ENCODE measurements around the gene HEXA.

HEXA gene

DNA sequence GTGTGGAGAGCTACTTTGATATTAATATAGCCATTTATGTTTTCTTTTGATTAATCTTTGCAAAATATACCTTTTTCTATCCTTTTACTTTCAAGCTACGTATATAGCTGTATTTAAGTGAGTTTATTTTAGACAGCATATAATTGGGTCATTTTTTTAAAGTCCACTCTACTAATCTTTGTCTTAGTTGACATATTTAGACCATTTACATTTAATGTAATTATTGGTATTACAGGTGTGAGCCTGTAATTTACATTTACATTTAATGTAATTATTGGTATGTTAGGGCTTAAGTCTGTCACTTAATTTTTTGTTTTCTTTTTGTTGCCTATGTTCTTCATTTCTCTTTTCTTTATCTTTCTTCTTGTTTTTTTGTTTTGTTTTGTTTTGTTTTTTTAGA lies 52.1 kb downstream of the HEXA start:
- in situ Hi-C loops (cut with MboI; ENCODE audit: low sequenced_read_pairs) = no loop called here

DNA sequence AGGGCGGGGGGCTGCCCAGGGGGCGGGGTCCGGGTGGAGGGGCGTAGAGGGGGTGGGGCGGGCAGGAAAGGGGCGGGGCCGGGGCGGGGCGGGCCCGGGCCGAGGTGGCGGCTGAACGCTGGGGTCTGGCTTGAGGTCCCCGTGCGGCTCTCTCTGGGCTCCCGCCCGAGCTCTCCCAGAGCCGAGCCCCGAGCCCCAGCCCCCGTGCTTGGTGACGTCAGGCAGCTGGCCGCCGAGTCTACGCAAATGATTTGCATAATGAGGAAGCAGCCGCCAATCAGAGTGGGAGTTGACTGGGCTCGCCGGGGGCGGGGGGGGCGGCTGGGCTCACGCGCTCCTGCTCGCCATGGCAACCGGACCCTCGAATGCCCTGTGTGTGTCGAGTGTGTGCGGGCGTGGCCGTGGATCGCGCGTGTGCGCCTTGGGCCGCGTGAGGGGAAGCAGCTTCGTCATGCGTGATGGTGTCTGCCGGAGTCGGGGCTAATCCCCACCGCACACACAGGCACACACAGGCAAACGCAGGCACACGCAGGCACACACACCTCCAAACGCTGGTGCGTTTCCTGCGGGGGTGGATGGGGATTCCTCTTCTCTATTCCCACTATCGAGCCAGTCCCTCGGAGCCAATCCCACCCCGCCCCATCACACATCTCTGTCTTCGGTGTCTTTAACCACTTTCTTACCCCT lies 55.7 kb downstream of the HEXA start, which contains the start of gene CELF6:
Gene CELF6, minus strand, starts transcription at position 173 of the 687 bp plus-strand sequence. CDS start 283 bp downstream, outside the sequence.
- in situ Hi-C loops (cut with MboI; ENCODE audit: low sequenced_read_pairs) = no loop called here

DNA sequence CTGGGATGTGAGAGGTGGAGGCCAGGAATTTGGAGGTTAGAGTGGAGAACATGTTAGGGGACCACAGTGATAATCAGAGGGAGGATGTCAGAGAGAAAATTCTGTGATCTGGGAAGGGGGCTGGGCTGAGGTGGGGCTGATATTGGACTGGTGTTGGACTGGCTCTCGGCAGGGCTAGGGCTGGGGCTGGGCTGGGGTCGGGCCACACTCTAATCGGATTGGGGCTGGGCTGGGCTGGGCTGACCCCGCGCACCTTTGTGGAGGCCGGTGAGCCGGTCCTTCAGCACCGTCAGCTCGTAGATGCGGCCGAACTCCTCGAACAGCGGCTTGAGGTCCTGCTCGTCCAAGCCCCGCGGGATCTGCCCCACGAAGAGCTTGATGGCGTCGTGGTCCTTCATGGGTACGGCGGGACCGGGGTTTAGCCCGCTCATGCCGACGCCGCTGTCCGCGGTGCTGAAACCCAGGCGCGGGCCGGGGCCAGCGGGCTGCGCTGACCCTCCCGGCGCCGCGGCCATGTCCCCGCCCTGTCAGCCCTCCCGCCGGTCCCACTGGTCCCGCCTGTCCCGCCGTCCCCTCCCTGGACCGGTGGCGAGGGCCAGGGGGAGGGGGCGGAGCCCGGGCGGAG lies 56.3 kb downstream of the HEXA start:
- in situ Hi-C loops (cut with MboI; ENCODE audit: low sequenced_read_pairs) = no loop called here

- in situ Hi-C loops (cut with MboI; ENCODE audit: low sequenced_read_pairs) = no loop called here
Measured at GRCh38 chr15:72318408-72318942, 57.3 kb downstream of the HEXA start.

DNA sequence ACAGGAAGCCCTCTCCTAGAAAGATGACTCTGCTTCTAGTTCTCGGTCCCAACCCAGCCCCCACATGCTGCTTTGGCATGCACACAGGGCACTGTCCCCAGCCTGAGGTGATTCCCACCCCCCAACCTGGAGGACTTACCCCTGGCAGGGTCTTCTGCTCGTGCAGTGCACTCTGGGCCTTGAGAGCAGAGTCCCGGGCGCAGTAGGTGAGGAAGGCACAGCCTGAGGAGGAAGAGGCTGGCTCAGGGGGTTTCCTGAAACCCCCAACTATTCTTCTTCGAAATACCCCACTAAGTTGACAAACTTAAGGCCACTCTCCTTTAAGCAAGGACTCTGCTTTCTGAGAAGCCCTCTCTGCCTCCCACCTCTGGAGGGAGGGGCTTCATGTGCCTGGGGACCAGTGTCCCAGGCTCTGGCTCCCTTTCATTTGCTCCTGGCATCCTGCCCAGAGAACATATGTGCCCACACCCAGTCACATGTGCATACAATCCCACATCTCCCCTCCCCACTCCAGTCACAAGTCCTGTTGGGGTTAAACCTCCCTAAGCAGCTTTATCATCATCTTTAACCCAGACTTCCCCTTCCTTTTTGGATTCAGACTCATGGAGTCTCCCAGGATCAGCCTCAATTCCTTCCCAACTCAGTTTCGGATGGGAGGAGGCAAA lies 60.0 kb downstream of the HEXA start:
- in situ Hi-C loops (cut with MboI; ENCODE audit: low sequenced_read_pairs) = no loop called here

- in situ Hi-C loops (cut with MboI; ENCODE audit: low sequenced_read_pairs) = no loop called here
Measured at GRCh38 chr15:72313881-72314280, 61.9 kb downstream of the HEXA start.

GRCh38 chr15:72313448-72313840 lies 62.4 kb downstream of the HEXA start:
- in situ Hi-C loops (cut with MboI; ENCODE audit: low sequenced_read_pairs) = no loop called here

DNA sequence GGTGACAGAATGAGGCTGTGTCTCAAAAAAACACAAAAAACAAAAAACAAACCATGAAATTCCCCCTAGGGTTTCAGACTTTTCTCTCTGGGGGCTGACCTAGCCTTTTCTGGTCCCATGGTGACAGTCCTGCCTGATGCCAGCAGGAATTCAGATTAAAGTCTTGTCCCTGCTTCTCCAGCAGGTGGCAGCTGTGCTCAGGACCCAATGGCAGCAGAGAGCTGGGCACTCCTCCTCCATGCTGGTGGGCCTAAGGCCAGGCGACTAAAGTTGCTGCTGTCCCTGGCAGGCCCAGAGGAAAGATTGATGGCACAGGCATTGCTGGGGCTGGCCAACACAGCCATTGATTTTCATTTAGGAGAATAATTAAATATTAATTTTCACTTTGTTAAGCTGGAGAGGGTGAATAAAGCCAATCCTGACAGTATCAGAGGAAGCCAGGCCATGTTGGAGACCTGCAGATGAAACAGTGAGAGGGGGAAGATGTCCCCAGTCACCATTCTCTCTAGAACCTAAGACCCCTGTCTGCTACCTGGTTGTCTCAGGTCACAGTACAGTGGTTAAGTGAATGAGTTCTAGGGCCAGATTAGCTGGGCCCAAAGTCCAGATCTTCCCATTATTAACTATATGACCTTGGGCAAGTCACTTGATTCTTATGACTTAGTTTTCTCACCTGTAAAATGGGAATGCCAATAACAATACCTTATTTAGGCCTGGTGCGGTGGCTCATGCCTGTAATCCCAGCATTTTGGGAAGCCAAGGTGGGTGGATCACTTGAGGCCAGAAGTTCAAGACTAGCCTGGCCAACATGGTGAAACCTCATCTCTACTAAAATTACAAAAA lies 63.0 kb downstream of the HEXA start:
- in situ Hi-C loops (cut with MboI; ENCODE audit: low sequenced_read_pairs) = no loop called here

DNA sequence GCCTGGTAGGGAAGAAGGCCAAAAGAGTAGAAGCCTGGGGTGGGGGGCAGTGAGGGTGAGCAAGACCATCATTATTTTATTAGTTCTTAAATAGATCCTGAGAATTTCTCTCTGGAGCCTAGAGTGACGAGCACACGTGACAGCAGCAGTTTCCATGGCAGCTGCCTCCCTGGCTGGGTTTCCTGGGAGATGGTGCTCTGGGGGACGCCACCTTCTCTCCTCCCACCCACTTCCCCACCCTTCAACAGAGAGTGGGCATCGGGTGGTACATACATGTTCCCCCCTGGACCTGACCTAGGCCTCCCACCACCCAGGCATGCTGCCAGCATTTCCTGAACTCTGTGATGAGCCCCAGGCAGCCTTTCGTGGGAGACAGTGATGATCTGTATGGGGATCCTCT lies 68.8 kb downstream of the HEXA start:
- in situ Hi-C loops (cut with MboI; ENCODE audit: low sequenced_read_pairs) = no loop called here

- in situ Hi-C loops (cut with MboI; ENCODE audit: low sequenced_read_pairs) = no loop called here
Measured at GRCh38 chr15:72306211-72306785, 69.5 kb downstream of the HEXA start.

- in situ Hi-C loops (cut with MboI; ENCODE audit: low sequenced_read_pairs) = no loop called here
Measured at GRCh38 chr15:72304596-72304995, 71.2 kb downstream of the HEXA start.

- in situ Hi-C loops (cut with MboI; ENCODE audit: low sequenced_read_pairs) = no loop called here
Measured at GRCh38 chr15:72302955-72303354, 72.9 kb downstream of the HEXA start.
